ENCODE results near the gene OR8B3. TPM values are rescaled to one million over a fixed set of nuclear protein-coding genes. Genes with fewer than 3 reads are reported as not detected.
"Not testable (repeated sequence)": the region's sequence is repeated elsewhere in the genome, so short reads cannot be mapped to it uniquely, and the experiment has no call there.

Gene OR8B3
- total RNA-seq, 1 donor from 2014 or later, result not detected

DNA sequence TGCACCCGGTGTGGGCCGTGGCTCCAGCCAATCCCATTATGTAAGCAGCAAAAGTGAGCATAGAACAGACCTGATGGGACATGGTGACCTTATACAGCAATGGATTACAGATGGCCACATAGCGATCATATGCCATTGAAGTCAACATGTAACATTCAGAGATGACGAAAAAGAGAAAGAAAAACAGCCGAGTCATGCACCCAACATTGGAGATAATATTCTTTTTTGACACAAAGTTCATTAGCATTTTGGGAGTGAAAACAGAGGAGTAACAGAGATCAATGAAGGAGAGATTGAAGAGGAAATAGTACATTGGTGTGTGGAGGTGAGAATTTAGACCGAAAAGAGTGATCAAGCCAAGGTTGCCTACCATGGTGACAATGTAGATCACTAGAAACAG lies 16.0 kb downstream of the OR8B3 start:
- ATAC-seq; intact Hi-C loops (cut with micrococcal nuclease); DNase-seq: not testable (repeated sequence)

DNA sequence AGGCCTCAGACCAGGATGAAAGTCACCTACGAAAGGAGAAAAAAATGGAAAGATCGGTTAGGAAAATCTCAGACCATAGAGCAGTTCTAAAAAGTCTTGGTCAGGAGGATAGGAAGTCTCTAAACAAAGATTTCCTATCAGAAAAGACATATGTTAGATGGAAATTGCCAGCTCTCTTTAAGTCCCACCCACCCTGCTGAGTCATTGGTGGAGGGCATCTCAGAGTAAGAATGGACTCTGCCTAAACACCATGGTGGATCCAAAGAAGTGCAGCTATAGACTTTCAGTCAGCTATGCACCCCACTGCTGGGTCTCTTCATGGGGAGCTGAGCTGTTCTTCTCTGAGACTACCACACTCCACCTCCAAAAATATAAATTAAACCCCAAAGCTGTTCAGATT lies 18.2 kb downstream of the OR8B3 start:
- intact Hi-C loops (cut with micrococcal nuclease), result no loop called here
- DNase-seq, result no peak
- ATAC-seq, result no peak

DNA sequence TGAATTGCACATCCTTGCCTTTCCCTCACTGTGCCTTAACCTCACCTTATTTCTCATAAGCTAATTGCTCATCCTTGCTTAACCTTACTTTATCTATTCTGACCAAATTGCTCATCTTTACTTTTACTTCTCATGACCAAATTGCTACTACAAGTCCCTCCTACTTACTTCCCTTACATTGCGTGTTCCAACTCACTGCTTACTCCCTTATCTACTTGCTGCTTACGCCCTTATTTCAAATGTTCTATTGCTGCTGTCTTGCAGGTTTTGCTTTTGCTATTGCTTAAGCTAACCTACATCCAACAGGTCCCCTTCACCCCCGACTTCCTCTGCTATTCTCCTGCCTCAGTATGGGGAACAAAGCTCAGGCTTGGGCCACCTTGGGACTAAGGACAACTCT lies 22.5 kb downstream of the OR8B3 start:
- intact Hi-C loops (cut with micrococcal nuclease), result no loop called here
- ATAC-seq, result no peak
- no peak for DNase-seq

DNA sequence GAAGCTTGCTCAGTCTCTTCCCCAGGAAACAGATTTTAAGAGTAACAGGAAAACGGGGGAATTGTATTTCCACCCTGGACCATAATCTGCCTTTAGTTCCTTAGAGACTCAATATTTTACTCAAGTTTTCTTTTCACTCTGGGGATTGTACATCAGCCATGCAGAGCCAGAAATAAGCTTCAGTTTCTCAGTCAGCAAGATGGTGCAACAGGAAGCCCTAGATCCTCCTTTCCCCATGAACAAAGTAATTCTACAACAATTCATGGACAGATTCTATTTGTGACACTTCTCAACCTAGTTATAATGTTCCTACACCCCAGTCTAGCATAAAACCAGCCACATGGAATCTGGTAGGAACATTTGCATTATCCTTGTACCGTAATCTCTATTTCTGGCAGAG lies 39.3 kb downstream of the OR8B3 start:
- DNase-seq (no peak), ATAC-seq (no peak)
- intact Hi-C loops (cut with micrococcal nuclease), result no loop called here

DNA sequence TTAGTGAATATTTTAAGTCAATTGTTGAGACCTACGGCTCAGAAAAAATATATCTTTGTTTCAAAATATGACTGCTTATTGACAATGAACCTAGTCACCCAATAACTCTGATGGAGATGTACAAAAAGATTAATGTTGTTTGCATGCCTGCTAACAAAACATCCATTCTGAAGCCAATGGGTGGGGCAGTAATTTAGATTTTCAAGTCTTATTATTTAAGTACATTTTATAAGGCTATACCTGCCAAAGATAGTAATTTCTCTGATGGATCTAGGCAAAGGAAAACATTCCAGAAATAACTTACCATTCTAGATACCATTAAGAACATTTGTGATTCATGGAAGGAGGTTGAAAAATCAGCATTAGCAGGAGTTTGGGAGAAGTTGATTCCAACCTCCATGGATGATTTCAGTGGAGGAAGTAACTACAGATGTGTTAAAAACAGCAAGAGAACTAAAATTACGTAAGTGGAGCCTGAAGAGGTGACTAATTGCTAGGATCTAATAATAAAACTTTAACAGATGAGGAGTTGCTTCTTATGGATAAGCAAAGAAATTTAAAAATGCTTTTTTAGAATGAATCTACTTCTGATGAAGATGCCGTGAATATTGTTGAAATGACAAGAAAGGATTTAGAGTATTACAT lies 52.4 kb downstream of the OR8B3 start:
- intact Hi-C loops (cut with micrococcal nuclease), result no loop called here
- DNase-seq (no peak), ATAC-seq (no peak)

Other genes starting within 250 kb of the OR8B3 start
- gene OR10D3, start 215.7 kb downstream of the OR8B3 start, total RNA-seq, result not detected
- gene OR8G1, start 157.9 kb downstream of the OR8B3 start, total RNA-seq, result not detected
- not detected for gene OR8G5, start 142.6 kb downstream of the OR8B3 start, total RNA-seq
- not detected for gene OR8D1, start 85.1 kb downstream of the OR8B3 start, total RNA-seq
- gene OR8D2, start 78.8 kb downstream of the OR8B3 start, total RNA-seq, result not detected
- gene OR8B2, start 14.5 kb downstream of the OR8B3 start, total RNA-seq, result not detected
- not detected for gene OR8B4, start 25.8 kb upstream of the OR8B3 start, total RNA-seq
- gene OR8B8, start 46.7 kb upstream of the OR8B3 start, total RNA-seq, result not detected
- not detected for gene OR8B12, start 144.6 kb upstream of the OR8B3 start, total RNA-seq
- gene OR8A1, start 171.0 kb upstream of the OR8B3 start, total RNA-seq, result not detected
- not detected for gene PANX3, start 212.4 kb upstream of the OR8B3 start, total RNA-seq
- 20.6 TPM for gene TBRG1, start 223.8 kb upstream of the OR8B3 start, total RNA-seq

Data from left ventricle myocardium superior (tissue), 1 donor.